Lung (tissue), 12 donors: ENCODE measurements around the gene GNAI2. TPM values are rescaled to one million over a fixed set of nuclear protein-coding genes. Genes with fewer than 3 reads are reported as not detected.
A peak's percentile ranks its signal among the peaks of the same experiment; 100 is the strongest.

Experiments
- ATAC-seq: fragments of 200-7000 bp; cut with Tn5 transposase; one replicate; pipeline ENCODE4 v1.9.1; 2020; ENCODE audit warnings: moderate number of reproducible peaks; ENCODE audit not compliant: insufficient read depth, low FRiP score
- DNase-seq, 3 donors: peaks; one replicate each; pipeline ENCODE4 v3.0.0-alpha.2; 2013 to 2017
- H3K27ac ChIP-seq, 2 donors: one replicate each; pipeline ENCODE4 v1.5.1; 2013; ENCODE audit warnings: mild to moderate bottlenecking in 2 of 2, moderate library complexity in 2 of 2, control low read depth in 1 of 2, inconsistent platforms in 1 of 2, low read depth in 1 of 2, low read length in 1 of 2
- H3K27me3 ChIP-seq, 3 donors: one replicate each; pipeline ENCODE4 v1.5.1; 2013; ENCODE audit warnings: low read length in 2 of 3; ENCODE audit not compliant: control insufficient read depth in 3 of 3, insufficient read depth in 3 of 3
- H3K36me3 ChIP-seq, 4 donors: one replicate each; pipeline ENCODE4 v1.5.1; 2013; ENCODE audit warnings: low read length in 4 of 4, mild to moderate bottlenecking in 1 of 4, moderate library complexity in 1 of 4; ENCODE audit not compliant: control insufficient read depth in 4 of 4, insufficient read depth in 4 of 4
- H3K4me1 ChIP-seq, 5 donors: one replicate each; pipeline ENCODE4 v1.5.1; 2013; ENCODE audit warnings: low read length in 5 of 5, mild to moderate bottlenecking in 2 of 5, moderate library complexity in 1 of 5; ENCODE audit not compliant: control insufficient read depth in 5 of 5, insufficient read depth in 5 of 5
- H3K4me3 ChIP-seq: one replicate; pipeline ENCODE4 v1.5.1; 2013; ENCODE audit warnings: mild to moderate bottlenecking, control low read depth, moderate library complexity
- H3K9ac ChIP-seq, 2 donors: one replicate each; pipeline ENCODE4 v1.5.1; 2013; ENCODE audit warnings: low read length in 2 of 2, control low read depth in 1 of 2; ENCODE audit not compliant: insufficient read depth in 1 of 2
- H3K9me3 ChIP-seq, 4 donors: one replicate each; pipeline ENCODE4 v1.5.1; 2013; ENCODE audit warnings: low read length in 3 of 4, mild to moderate bottlenecking in 1 of 4, moderate library complexity in 1 of 4; ENCODE audit not compliant: control insufficient read depth in 4 of 4, insufficient read depth in 3 of 4
- WGBS, 2 donors: extraction: QIAGEN DNeasy Blood & Tissue Kit; methylation state at CpG; one replicate each; pipeline ENCODE4 v1.1.7; 2013; 5-methylcytosine and 5-hydroxymethylcytosine counted together
- polyA plus RNA-seq, 2 donors: library from polyadenylated mRNA; stranded (reverse); fragments of 200-250 nt; gene quantifications; one replicate each; pipeline ENCODE4 v1.2.1, GENCODE V29; 2013
- total RNA-seq, 2 donors: library from RNA; depleted of rRNA in 1 of 2; stranded (reverse); fragments of >200 nt in 1 of 2; gene quantifications; one replicate each; pipeline ENCODE4 v1.2.1, GENCODE V29; 2014 to 2021
- TF ChIP-seq, protein P1 (sequence below): IDR thresholded peaks from 2 replicates; pipeline ENCODE4 v1.5.1; 2012; ENCODE audit warnings: mild to moderate bottlenecking; ENCODE audit errors: control extremely low read depth, extremely low read depth
- donor health status: control.
- donor health status: control.
- donor health status: Bipolar disorder and iron deficiency.
- donor health status: healthy.
- donor health status: DM: yes; HTN: yes; CAD: no.

The GNAI2 gene
- total and polyA plus RNA-seq, 4 donors: 217 to 364 (median 278) TPM

DNA sequence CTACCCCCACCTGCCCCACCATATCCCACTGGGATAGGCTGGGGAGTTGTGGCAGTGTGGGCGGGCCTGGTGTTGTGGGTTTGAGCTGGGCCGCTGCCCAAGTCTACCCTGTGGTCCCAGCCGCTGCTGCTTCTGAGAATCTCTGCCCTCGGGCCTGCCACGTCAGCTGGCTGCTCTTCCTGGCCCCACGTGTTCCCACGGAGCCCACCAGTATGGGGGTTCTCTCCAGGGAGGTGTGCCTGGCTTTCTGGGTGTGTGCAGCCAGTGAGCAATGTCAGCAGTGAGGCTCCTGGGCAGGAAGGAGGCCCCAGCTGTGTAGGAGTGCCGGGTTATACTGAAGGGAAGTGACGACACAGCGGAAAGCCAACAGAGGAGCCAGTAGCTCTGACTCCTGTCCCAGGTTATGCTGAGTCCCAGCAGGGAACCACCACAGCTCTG lies 10.5 kb downstream of the GNAI2 start:
- TF ChIP-seq, protein P1, sequence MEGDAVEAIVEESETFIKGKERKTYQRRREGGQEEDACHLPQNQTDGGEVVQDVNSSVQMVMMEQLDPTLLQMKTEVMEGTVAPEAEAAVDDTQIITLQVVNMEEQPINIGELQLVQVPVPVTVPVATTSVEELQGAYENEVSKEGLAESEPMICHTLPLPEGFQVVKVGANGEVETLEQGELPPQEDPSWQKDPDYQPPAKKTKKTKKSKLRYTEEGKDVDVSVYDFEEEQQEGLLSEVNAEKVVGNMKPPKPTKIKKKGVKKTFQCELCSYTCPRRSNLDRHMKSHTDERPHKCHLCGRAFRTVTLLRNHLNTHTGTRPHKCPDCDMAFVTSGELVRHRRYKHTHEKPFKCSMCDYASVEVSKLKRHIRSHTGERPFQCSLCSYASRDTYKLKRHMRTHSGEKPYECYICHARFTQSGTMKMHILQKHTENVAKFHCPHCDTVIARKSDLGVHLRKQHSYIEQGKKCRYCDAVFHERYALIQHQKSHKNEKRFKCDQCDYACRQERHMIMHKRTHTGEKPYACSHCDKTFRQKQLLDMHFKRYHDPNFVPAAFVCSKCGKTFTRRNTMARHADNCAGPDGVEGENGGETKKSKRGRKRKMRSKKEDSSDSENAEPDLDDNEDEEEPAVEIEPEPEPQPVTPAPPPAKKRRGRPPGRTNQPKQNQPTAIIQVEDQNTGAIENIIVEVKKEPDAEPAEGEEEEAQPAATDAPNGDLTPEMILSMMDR: no peak
- Histone ChIP-seq H3K4me1 (peaks cover under 1 to 67% (median 14%) of the 10 kb centered on the region in 5 donors), H3K9ac (peak overlapping the region in 1 of 2 donors; percentile 6), H3K27ac (peak overlapping the region; percentile 76 to 91), H3K4me3 (no peak overlapping the region), H3K36me3 (peaks cover 0 to 17% (median 7%) of the 10 kb centered on the region in 4 donors), H3K27me3 (no peaks in the 10 kb centered on the region), H3K9me3 (no peaks in the 10 kb centered on the region)
- ATAC-seq (peak; percentile 16), DNase-seq (no peak)
- WGBS, 2 donors: 16 to 18% methylated on average over 10 of the region's 10 CpGs

DNA sequence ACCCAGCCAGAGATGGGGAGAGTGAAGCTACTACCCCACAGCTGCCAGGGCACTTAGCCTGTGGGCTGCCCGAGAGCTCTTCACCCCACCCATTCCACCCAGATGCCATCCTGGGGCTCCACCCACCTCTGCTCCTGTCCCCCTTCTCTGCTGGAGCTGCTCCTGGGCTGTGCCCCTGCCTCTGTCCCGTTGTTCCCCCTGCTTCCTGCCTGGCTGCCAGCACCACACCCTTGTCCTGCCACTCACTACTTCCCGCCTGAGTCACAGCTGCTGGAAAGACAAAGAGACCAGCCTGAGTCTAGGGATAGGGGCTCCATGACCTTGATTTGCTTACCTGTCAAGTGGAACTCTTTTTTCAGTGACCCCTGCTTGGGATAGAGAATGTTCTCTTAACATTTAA lies 12.4 kb downstream of the GNAI2 start:
- Histone ChIP-seq H3K4me3 (no peak overlapping the region), H3K27ac (peak overlapping the region; percentile 51 to 89)
- DNase-seq: no peak

DNA sequence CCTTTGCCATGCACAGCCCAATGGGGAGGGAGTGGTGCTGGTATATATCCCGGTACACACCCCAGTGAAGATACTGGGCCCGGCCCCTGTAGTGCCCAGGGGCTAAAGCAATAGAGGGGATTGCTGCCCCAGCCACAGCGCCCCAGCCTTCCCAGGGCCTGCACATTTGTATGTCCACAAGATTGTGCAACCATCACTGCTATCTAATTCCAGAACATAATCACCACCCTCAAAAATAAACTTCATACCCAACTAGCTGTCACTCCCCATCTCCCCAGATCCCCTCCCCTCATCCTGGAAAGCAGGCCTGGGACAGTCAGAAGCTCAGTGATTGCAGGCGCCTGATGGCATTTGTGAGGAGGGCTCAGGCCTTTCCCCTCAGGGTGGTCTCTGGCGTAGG lies 13.5 kb downstream of the GNAI2 start:
- Histone ChIP-seq H3K36me3 (peaks cover 0 to 41% (median 13%) of the 10 kb centered on the region in 4 donors), H3K4me1 (peaks cover 0 to 64% (median 14%) of the 10 kb centered on the region in 5 donors)

More for the DNA sequence above, 12.4 kb downstream of the GNAI2 start:
- H3K27me3 ChIP-seq: no peaks in the 10 kb centered on the region
- H3K9ac ChIP-seq: peak overlapping the region in 1 of 2 donors; percentile 19
- TF ChIP-seq, protein P1: no peak
- H3K4me1 ChIP-seq: peaks cover 0 to 59% (median 14%) of the 10 kb centered on the region in 5 donors
- H3K36me3 ChIP-seq: peaks cover 0 to 32% (median 13%) of the 10 kb centered on the region in 4 donors
- no peaks in the 10 kb centered on the region for H3K9me3 ChIP-seq
- 16 to 32% methylated on average over 3 of the region's 3 CpGs for WGBS, 2 donors
- ATAC-seq: no peak

More for the DNA sequence above, 13.5 kb downstream of the GNAI2 start:
- Histone ChIP-seq H3K27me3 (no peaks in the 10 kb centered on the region), H3K9ac (no peak overlapping the region), H3K27ac (peak overlapping the region; percentile 51 to 89), H3K4me3 (no peak overlapping the region), H3K9me3 (no peaks in the 10 kb centered on the region)
- WGBS, 2 donors: 82 to 93% methylated on average over 5 of the region's 5 CpGs
- ATAC-seq (no peak), DNase-seq (no peak)
- TF ChIP-seq, protein P1: no peak
